GM19043 (cell line): ENCODE data around the gene VLDLR.

Experiments used
- ATAC-seq: cut with Tn5 transposase; IDR thresholded peaks from one replicate; pipeline ENCODE4 v1.9.1; 2021; ENCODE audit warnings: low read depth; ENCODE audit not compliant: unreplicated experiment

Gene VLDLR

DNA sequence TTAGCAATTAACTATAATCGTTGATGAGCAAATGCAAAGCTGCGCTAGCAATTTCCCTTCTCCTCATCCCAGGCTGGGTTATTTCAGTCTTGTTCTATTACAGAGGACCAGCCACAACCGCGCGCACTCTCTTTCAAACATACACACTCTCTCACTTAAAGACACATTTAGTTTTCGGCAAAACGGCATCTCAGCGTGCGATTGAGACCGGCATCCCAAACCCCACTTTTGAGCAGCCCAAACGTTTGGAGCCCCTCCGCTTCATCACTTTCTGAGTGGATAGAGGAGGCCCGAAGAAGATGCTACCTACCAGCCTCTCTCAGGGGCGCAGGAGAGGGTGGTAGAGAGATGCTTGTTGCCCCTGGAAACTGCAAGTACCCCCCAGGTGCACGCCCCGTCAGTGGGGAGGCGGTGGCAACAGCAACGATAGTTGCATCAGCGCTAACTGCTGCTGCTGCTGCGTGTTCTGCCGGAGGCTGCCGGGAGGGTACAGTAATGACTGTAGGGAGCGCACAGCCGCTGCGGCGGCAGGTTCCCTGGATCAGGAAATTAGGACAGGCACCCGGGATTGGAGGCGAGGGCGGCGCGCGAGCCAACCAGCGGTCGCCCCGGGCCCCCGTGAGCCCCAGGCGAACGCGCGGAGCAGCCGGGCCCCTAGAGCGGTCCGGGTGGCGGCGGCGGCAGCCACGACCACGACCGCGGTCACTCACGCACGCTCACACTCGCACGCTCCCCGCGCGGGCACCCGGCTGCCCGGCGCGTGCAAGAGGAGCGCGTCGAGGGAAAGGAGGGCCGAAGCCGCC, 467 bp upstream of the VLDLR start:
- ATAC-seq: peak; percentile 31

DNA sequence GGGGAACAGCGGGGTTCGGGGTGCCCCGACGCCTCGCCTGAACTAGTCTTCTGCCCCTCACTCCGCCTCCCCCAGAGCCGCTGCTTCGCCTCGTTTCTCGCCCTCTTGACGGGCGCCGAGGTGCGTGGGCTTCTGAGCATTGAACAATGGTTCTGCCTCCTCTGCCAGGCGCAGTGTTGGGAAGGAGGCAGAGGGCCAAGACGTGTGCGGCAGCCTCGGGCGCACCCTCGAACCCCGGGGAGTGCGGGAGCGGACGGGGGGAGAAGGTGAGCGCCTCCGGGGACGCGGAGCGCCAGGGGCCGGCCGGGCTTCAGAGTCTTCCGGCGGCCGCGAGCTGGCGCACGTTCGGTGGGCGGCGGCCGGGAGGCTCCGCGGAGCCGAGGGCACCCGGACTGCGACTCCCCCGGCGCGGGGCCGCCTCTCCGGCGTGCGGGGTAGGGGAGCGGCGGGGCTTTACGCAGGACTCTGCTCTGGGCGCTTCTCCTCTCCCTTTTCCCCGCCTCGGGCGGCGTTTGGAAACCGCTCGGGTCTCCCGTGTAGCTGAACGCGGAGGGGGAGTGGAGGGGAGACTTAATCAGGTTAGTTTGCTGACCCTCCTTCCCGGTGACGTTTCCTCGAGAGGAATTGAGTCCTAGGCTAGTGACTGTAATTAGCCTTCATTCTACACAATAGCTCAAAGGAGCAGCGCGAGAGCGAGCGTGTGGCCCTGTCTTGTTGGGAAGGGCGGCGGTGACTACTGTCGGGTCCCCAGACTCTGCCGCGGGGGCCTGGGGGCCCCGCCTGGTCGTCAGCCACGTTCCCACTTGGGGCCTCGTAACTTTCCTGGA, 1.1 kb downstream of the VLDLR start:
- peak; percentile 26 for ATAC-seq

DNA sequence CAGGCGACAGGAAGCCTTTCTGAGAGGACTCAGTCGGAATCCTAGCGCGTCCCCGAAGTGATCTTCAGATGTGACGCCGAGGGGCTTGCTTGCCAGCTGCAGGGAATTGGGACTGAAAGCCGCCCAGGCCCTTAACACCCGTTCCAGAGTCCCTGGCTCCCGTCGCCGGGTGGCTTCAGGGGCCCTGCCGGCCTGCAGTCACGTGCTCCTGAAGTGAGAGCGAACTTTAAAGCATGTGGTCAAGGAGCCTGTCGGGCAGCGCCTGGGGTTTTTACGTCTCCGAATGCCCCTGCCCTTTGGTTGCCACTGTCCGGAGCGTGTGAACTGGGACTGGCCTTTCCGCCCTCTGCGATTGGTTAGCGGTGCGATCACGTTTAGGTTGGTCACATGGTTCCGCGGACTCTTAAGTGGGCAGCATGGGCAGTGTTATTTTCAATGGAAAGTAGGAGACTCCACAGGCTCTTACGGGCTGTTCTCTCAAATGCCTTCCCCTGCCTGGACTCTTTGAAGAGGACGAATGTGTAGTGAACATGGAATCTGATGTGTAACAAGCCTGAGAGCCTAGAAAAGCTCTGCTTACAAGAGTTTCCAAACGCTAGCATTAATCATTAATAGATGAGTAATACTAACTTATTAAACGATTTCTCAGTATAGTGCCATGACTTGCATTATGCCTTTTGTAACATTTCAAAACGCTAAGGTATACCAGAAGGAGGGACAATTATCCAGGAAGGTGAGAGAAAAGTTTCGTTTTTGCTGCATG, 1.9 kb downstream of the VLDLR start:
- no peak for ATAC-seq

DNA sequence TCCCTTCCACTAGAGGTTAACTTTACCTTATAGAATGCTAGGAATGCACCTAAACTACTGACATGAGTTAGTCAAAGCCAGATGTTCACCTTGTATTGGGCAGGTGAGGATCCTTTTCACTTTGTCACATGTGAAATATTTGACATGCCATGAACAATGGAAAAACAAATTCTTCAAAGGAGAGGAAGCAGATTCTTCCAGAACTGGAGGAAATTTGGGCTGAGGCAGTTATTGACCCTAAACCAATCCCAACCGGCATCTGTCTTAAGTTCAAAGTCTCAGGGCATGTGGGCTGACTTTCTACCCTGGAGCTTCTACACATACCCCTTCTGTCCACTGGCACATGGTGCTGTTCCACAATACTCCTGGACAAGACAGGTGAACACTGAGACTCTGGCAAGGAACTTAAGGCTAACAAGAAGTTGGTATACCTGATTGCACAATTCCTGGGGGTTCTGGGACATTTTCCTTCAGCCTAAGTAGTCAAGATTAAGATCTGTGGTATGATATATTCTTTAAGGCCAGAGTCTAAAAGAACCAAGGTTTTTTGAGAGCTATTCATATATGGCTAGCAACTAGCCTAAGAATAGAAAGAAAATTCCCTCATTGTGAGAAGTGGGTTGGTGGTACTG, 2.6 kb downstream of the VLDLR start:
- ATAC-seq: no peak

DNA sequence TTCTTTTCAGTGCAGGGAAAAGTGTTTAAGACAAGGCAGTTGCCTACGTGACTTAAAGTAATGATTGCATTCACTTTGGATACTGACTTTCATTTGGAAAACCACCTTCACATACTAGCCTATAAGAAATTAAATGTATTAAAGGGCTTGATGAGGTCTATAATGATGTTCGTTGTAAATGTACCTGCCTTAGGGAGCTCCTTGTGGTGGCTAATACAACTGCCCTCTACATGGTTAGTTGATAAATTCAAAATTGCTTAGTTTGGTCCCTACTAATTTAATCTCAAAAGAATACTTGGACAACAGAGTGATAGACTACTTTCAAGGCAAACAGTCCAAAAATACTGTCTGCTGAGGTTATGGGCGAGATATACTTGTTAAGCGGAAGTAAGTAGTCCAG, 3.8 kb downstream of the VLDLR start:
- ATAC-seq: no peak

DNA sequence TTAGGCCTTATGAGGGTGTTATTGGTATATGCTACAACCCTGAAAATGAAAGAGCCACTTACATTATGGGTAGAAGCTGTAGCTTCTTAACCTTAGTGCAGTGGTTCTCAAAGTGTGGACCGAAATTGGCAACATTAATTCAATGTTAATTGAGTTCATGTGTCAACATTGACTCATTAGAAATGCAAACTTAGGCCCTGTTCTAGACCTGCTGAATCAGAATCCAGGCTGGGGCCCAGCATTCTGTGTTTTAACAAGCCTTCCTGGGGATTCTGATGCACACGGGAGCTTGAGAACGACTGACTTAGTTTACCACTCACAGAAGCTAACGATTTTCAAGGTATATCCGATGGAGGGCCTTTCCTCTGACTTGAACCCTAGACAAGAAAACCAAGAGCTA, 7.3 kb downstream of the VLDLR start:
- no peak for ATAC-seq

DNA sequence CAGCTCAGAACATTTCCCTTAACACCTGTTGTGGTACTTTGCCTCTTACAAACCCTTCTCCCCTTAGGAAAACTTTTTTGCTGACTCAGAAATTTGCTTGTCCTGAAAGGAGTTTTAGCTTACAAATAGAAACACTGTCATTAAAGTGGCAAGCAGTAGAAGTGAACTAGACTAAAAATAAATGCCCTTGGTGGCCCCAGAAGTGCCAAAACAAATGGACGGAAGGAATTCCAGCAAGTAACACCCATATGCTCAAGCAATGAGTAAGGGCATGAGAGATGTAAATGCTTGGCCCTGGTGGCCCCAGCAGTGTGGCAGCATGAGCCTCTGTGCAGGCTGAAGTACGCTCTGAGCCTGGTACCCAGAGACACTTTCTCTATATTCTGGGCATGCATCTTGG, 8.6 kb downstream of the VLDLR start:
- no peak for ATAC-seq

DNA sequence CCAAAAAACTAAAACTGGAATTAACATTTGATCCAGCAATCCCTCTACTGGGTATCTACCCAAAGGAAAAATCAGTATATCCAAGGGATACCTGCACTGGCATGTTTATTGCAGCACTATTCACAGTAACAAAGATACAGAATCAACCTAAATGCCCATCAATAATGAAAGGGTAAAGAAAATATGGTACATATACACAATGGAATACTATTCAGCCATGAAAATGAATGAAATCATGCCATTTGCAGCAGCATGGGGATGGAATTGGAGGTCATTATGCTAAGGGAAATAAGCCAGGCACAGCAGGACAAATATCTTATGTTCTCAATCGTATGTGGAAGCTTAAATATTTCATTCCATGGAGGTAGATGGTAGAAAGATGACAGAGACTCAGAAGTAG, 9.7 kb downstream of the VLDLR start:
- no peak for ATAC-seq

DNA sequence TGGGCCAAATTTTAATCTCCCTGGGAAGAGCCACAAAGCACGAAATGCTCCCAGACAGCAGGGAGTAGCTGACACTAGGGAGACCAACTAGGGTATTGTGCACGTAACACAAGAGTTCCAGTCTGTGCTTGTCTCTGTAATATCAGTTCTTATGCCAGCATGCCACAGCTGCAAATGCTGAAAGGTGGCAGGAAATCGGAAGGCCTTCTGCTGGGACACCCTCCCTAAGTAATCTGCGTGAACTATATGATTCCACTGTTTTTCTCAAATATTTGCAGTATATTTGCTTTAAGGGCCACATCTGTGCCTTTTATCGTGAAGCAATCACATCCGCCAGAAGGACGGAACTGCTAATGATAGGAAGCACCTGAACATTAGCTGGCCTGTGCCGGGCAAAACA, 12.6 kb downstream of the VLDLR start:
- no peak for ATAC-seq

DNA sequence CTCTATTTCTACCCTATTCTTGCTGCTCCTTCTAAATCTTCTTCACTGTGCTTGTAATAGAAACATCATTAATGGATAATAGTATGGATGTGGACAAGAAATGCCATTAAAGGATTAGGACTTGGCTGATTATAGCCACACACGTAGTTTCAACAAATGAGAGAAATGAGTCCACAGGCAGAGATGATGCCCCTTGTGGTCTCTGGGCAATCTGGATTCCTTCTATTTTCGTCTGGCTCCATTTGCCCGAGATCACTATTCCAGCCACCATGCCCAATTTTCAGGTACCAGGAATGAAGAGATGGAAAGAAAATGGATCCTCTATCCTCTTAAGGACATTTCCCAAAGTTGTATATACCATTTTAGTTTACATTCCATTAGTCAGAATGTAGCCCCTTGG, 13.2 kb downstream of the VLDLR start:
- ATAC-seq: no peak

DNA sequence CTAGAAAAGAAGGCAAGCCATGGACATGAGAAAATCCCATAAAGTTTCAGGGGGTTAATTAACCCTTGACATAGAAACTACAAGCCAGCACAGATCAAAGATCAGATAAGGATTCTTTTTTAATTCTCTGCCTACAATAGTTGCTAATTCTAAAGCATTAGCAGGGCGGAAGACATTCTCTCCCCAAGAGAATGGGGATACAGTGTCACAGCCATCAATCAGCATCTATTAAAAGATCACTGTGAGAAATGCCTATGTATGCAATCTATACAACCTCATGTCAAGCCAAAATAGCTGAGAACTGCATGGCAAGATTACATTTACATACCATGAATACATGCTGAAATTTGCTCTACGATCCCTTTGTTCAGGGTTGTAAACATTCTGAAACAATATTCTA, 14.3 kb downstream of the VLDLR start:
- ATAC-seq: no peak

DNA sequence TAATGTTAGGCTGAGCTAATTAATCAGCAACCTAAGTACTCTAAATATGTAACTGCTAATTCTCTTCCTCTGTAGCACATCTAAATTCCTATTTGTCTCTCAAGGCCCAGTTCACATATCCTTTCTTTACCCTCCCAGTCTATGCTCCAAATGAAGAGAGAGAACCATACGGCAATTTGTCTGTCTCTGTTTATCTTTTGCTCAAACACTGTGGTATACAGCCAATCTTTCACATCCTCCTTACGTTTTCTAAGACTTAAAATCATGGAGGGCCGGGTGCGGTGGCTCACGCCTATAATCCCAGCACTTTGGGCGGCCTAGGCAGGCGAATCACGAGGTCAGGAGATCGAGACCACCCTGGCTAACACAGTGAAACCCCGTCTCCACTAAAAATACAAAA, 15.8 kb downstream of the VLDLR start:
- no peak for ATAC-seq

DNA sequence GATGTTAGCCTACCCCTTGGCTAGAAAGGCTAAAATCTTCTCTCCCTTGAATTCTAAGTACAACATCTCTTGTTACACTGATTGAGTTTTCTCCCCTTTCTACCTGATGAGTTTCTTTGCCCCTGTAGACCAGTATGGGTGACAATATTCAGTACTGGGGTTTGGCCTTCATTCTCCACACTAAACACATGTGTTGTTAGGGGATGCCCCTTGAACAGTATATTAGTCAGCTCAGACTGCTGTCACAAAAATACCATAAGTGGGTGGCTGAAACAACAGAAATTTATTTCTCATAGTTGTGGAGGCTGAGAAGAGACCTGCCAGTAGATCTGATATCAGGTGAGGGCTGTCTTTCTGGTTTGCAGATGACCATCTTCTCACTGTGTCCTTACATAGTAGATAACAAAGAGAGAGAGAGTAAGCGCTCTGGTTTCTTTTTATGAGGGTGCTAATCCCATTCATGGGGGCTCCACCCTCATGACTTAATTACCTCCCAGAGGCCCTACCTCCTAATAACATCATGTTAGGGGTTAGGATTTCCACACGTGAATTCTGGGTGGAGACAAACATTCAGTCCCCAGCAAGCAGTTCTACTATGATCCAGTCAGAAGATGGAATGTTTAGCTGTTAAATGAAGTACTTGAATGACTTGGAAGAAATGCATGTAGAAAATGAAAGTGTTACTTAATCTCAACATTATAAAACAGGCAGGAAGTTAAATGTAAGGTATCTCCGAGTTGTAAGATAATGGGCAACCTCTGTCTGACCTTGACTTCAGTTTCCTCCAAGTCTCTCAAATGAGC, 17.5 kb downstream of the VLDLR start:
- peak; percentile 78 for ATAC-seq

DNA sequence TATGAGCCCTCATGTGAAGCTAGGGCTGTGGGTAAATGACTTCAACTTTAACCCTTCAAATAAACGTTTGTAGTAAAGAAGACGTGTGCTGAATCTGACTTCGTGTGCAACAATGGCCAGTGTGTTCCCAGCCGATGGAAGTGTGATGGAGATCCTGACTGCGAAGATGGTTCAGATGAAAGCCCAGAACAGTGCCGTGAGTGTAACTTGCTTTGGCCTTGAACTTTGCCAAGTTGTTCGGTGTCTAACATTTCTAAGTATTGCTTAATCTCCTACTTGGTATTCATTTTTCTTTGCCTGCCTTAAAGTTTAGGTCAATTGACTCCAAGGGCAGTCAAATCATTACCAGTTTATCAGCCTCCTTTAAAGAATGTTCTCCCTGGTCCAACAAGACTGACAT, 18.2 kb downstream of the VLDLR start:
- no peak for ATAC-seq

DNA sequence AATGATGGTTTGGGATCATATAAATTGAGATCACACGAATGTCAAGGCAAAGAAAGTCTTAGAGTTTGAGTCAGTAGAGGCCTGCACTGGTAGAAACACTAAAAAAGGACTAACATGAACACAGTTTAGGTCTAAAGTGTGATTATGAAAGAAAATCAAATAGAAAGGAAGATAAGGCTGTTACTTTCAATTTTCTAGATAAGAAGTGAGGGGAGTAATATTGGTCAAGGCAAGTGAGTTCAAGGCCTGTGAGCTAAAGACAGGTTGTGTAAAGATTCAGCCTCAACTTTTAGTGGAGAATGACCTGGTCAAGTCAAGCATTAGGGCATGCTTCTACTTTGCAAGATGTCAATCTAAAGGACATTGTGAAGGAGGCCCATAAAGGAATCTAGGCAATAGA, 19.0 kb downstream of the VLDLR start:
- ATAC-seq: no peak

DNA sequence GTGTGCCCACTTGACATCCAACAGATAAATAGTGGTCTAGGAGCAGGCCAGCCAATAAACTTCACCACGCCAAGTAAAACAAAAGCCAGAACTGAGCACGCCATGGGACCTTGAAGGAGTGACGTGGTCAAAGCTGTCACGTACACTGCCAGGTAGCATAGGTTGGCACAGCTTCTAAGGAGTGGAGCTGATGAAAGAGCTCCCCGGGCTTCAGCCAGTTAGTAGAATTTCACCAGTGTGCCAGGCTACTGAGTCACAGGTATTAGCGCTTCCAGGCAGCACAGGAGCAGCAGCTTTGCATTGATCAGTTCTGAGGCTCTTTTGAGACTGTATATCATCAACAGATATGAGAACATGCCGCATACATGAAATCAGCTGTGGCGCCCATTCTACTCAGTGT, 19.4 kb downstream of the VLDLR start:
- no peak for ATAC-seq

DNA sequence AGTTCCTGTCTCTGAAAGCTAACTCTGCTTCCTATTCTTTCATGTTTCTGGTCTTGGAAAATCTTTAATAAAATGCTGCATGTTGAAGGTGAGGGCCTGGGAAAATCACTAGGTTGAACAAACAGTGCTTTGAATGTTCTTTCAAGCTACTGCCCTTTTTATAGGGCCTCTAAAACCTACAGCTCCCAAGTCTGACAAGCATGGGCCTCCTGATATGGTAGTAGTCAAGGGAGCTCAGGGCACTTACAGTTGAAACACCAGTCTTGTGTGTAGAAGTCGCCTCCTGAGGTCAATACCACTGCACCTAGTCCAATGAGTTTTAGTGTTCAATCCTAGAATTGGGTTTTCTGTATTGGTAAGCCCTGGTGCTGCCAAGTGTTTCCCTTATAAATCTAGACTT, 20.5 kb downstream of the VLDLR start:
- no peak for ATAC-seq

DNA sequence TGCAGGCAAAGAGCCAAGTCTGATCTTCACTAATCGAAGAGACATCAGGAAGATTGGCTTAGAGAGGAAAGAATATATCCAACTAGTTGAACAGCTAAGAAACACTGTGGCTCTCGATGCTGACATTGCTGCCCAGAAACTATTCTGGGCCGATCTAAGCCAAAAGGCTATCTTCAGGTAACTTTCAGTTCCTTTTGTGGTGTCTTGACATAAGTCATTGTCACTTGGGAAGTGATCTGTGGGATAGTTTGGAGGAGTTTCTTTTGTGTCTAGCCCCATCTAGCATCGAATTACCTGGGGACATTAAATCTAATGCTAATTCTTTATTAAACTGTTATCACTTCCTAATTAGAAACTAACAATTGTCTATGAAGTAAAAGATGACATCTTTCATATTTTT, 24.0 kb downstream of the VLDLR start:
- ATAC-seq: peak; percentile 76

DNA sequence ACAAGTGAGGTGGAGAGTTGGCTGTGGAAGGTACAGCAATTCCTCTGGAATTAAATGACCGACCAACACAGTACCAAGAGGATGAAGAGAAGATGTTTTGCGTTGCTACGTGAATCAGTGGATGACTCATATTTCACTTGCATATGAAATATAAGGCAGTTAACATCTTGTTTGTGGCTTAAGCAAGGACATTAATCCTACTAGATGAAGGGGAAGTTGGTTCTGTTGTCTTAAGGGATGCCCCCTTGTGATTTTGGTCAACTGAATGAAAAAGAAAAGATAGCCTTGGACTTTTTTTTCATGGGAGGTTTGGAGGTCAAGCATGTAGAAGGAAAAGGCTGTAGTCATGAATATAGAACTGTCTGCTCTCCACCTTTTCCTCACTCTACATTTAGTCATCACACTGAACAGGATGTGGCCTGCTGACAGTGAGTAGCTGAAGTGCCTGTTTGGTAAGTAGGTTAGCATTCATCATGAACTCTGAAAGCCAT, 33.9 kb downstream of the VLDLR start:
- peak; percentile 60 for ATAC-seq

DNA sequence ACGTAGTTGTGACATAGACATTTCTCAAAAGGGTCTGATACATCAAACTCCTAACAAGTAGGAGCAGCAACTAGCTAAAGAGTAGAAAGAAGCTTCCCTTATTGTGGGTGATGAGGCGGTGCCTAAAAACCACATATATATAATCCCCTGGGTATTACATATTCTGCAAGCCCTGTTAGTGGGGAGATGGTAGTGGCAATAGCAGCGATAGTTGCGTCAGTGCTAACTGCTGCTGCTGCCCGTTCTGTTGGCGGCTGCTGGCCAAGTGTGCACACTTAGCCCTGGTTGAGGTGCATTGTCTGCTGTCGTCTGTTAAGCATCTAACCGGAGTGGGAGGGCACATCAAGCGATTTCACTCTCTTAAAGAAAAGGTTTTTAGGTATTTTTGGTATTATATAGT, 35.8 kb downstream of the VLDLR start:
- ATAC-seq: peak; percentile 68
